GM20000 (cell line): ENCODE data around the gene C20orf144.
"Not testable (repeated sequence)": the region's sequence is repeated elsewhere in the genome, so short reads cannot be mapped to it uniquely, and the experiment has no call there.

Source experiments
- DNase-seq: peaks from one replicate; pipeline ENCODE4 v3.0.0; 2012; ENCODE audit warnings: low spot score
- TF ChIP-seq, protein P1 (sequence below): IDR thresholded peaks from 2 replicates; pipeline ENCODE4 v1.5.1; 2012; ENCODE audit warnings: mild to moderate bottlenecking, control low read depth; ENCODE audit errors: extremely low read depth, missing control alignments

C20orf144 gene

GRCh38 chr20:33694639-33695012, 32.5 kb downstream of the C20orf144 start:
- TF ChIP-seq, protein P1, sequence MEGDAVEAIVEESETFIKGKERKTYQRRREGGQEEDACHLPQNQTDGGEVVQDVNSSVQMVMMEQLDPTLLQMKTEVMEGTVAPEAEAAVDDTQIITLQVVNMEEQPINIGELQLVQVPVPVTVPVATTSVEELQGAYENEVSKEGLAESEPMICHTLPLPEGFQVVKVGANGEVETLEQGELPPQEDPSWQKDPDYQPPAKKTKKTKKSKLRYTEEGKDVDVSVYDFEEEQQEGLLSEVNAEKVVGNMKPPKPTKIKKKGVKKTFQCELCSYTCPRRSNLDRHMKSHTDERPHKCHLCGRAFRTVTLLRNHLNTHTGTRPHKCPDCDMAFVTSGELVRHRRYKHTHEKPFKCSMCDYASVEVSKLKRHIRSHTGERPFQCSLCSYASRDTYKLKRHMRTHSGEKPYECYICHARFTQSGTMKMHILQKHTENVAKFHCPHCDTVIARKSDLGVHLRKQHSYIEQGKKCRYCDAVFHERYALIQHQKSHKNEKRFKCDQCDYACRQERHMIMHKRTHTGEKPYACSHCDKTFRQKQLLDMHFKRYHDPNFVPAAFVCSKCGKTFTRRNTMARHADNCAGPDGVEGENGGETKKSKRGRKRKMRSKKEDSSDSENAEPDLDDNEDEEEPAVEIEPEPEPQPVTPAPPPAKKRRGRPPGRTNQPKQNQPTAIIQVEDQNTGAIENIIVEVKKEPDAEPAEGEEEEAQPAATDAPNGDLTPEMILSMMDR: no peak
- DNase-seq: no peak

- DNase-seq: no peak
- TF ChIP-seq, protein P1: no peak
Observed at GRCh38 chr20:33696448-33696847, 34.3 kb downstream of the C20orf144 start.

GRCh38 chr20:33697129-33697528, 35.0 kb downstream of the C20orf144 start:
- TF ChIP-seq, protein P1: no peak
- DNase-seq: no peak

DNA sequence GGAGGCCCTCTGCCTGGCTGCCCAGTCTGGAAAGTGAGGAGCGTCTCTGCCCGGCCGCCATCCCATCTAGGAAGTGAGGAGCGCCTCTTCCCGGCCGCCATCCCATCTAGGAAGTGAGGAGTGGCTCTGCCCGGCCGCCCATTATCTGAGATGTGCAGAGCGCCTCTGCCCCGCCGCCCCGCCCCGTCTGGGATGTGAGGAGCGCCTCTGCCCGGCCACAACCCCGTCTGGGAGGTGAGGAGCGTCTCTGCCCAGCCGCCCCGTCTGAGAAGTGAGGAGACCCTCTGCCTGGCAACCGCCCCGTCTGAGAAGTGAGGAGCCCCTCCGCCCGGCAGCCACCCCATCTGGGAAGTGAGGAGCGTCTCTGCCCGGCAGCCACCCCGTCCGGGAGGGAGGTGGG, 36.8 kb downstream of the C20orf144 start:
- DNase-seq: not testable (repeated sequence)

DNA sequence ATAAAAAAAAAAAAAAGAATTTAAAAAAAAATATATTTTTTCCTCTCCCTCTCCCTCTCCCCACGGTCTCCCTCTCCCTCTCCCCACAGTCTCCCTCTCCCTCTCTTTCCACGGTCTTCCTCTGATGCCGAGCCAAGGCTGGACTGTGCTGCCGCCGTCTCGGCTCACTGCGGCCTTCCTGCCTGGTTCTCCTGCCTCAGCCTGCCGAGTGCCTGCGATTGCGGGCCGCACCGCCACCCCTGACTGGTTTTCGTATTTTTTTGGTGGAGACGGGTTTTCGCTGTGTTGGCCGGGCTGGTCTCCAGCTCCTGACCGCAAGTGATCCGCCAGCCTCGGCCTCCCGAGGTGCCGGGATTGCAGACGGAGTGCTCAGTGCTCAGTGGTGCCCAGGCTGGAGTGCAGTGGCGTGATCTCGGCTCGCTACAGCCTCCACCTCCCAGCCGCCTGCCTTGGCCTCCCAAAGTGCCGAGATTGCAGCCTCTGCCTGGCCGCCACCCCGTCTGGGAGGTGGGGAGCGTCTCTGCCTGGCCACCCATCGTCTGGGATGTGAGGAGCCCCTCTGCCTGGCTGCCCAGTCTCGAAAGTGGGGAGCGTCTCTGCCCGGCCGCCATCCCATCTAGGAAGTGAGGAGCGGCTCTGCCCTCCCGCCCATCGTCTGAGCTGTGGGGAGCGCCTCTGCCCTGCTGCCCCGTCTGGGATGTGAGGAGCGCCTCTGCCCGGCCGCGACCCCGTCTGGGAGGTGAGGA, 38.7 kb downstream of the C20orf144 start:
- not testable (repeated sequence) for DNase-seq

GRCh38 chr20:33701629-33702450, 39.7 kb downstream of the C20orf144 start:
- TF ChIP-seq, protein P1: no peak

DNA sequence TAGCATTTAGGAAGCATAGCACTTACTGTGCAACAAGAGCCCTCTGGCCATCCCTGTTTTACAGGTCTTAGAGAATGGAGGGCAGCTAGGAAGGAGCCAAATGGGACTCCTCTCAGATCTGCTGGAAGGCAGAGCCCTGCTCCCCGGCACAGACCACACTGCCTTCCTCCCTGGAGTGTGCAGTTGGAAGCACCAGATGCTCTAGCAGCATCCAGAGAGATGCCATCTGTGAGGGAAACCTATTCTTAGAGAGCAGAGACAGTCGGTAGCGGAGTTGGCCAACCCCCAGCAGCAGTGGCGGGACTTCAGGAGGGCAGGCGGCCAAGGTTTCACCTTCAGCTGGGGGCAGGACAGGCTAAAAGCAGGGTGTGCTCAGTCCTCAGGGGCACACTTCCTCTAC, 40.7 kb downstream of the C20orf144 start:
- no peak for DNase-seq
- TF ChIP-seq, protein P1: no peak

More at GRCh38 chr20:33701629-33702450, 39.7 kb downstream of the C20orf144 start:
- no peak for DNase-seq

DNA sequence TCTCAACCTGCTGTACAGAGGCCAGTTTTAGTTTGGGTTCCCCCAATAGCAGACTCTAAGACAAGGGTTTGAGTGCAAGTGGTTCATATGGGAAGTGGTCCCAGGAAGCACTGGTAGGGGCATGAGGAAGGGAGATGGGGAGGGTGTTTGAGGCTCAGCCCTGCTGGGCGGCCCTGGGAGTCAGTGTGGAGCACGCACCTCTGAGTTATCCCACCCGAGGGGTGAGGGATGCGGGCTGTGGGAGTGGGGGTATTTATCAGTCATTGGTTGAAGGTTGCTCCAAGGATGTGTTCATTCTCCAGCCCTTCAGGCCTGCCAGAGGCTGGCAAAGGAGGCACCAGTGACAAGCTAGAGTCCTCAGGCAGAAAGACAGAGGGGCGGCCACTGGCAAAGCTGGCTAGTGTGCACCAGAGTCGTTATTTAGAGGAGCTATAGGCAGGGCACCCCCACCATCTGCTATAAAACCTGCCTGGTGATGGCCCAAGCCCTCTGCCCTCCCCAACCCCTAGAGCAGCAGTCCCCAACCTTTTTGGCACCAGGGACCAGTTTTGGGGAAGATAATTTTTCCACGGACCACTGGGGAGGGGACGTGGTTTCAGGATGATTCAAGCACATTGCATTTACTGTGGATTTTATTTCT, 41.5 kb downstream of the C20orf144 start:
- TF ChIP-seq, protein P1: no peak
- DNase-seq: no peak
